Measurements from ENCODE around the gene RARB. TPM values are rescaled to one million over a fixed set of nuclear protein-coding genes. Genes with fewer than 3 reads are reported as not detected.

RARB gene
- total RNA-seq, 4 donors from 2014 or later: 0.34 to 1.6 (median 1.0) TPM

DNA sequence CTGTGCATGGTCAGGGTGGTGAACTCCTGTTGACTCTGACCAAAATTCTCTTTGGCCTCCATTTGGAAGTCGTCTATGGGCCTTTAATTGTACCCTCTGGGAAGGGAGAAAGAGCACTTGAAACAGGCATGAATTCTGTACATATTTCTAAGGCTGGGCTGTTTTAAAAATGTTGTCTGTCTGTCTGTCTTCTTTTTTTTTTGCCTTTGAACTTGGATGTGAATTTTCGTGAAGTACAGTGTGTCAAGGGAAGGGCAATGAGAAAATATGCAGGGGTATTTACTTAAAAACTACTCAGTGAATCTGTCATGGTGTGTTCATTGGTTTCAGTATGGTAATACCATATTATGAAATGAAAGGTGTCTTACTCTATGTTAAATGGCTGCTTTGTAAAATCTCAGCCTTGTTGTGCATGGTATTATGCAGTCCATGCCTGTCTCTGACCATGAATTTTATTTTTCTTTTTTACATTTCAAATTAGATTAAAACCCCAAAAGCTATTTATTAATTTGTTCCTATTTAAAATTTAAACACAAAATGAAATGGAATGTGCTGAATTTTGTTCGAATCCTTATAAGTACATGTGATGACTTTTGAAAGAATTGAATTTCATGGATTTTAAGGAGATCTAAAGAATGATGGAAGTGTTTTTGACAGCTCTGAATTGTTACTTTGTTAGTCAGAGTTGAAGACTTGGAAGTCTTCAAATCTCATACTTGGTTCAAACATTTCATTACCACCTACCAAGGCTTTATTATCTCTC lies 51.1 kb downstream of the RARB start:
- TF ChIP-seq CTCF (IDR thresholded peaks at IDR 0.05; ENCODE audit: low read depth): no peak

DNA sequence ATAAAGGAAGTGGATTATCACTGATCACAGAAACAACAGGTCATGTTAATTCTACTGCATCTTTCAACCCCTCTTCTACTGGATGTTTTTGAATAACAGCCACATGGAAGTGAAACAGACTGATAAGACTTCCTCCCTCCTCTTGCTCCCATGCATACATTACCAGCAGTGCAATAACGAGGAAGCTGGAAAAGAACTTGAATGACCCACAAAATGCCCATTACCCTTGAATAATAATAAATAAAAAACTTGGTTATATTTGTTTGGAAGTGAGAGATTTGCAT lies 51.6 kb downstream of the RARB start:
- TF ChIP-seq CTCF (IDR thresholded peaks at IDR 0.05; ENCODE audit: low read depth): no peak

DNA sequence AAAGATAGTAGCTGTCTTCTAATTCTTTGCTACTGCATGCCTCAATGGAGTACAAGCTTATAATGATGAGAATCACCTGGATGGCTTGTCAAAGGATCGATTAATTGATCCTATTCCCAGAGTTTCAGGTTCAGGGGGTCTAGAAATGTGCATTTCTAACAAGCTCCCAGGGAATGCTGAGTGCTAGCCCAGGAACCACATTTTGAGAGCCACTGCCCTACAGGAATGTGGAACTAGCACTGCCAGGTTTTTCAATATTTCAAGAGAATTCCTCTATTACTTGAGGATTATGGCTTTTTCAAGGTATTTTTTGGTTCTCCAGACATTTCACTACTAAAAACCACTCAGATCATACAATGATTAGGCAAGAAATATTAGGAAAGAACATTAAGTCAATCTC lies 52.7 kb downstream of the RARB start:
- TF ChIP-seq CTCF (IDR thresholded peaks at IDR 0.05; ENCODE audit: low read depth): no peak

GRCh38 chr3:25481386-25481785 lies 53.3 kb downstream of the RARB start:
- no peak for TF ChIP-seq CTCF (IDR thresholded peaks at IDR 0.05; ENCODE audit: low read depth)

DNA sequence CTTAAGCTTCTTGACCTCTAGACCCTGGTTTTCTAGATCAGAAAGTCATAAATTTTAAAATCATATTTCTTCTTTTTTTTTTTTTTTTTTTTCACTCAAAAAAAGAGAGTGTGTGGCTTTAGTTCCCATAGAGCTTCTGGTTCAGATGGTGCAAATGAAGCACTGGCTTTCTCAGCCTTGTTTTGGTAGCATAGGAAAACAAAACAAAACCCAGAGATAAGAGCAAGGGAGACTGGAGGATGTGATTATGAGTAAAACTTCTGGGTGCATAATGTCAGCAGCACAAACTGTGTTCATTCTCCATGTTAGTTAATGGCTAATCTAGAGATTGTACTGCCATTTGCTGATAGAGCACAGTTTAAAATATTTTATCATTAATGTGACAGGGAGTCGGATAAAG lies 55.4 kb downstream of the RARB start:
- TF ChIP-seq CTCF (IDR thresholded peaks at IDR 0.05; ENCODE audit: low read depth): no peak

DNA sequence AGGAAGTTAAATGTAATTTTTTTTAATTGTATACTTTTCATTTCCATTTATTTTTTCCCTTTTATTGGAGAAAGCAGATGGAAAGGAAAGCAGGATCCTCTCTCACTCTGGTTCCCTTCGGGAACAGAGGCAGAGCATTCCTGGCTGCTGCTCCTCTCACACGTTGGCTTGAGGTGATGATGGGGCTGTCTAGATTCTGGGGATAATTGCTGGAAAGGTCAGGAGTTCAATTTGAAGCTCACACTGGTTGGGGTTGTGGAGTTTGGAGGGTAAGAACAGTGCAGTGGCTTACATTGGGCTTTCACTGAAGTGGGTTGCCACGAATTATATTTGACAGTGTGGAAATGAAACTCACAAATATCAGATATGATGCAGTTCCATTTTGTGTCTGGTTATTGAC lies 57.6 kb downstream of the RARB start:
- no peak for TF ChIP-seq CTCF (IDR thresholded peaks at IDR 0.05; ENCODE audit: low read depth)

DNA sequence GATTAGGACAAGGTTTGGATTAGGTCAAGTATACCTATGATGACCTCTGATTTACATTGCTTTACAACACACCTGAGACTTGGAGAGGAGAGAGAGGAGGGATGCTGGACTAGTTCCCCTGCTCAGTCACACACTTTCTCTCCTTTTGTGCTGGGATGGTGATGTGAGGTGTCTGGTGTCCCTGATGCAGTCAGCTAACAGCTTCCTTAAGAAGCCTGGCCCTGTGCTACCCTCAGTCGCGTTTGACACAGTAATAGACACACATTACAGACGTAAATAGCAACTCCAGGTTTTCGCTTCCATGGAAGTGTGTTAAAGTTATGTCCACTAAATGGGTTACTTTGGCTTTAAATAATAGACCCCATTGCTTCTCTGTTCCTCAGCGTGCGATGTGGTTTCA lies 58.9 kb downstream of the RARB start:
- no peak for TF ChIP-seq CTCF (IDR thresholded peaks at IDR 0.05; ENCODE audit: low read depth)

Measured in subcutaneous adipose tissue (tissue), 4 donors.